Hippocampal formation (tissue), 2 donors: ENCODE results near the gene PTPRA.
"Not testable (repeated sequence)": the region's sequence is repeated elsewhere in the genome, so short reads cannot be mapped to it uniquely, and the experiment has no call there.

Source experiments
- DNase-seq, 2 donors: peaks; one replicate each; lab custom pipeline; 2025; lab: John Stamatoyannopoulos, UW

Gene PTPRA

GRCh38 chr20:3043322-3043721 lies 170.0 kb downstream of the PTPRA start, which contains the start of gene GNRH2:
Gene GNRH2 (plus strand): TSS chr20:3043622. CDS start chr20:3044415, 793 bp downstream.
- no peak for DNase-seq

- no peak for DNase-seq
Observed at GRCh38 chr20:3044336-3044965, 171.2 kb downstream of the PTPRA start.

GRCh38 chr20:3045042-3045815 lies 171.9 kb downstream of the PTPRA start:
- no peak for DNase-seq

- peak; percentile 76 to 88 for DNase-seq
Observed at GRCh38 chr20:3045816-3046676, 172.8 kb downstream of the PTPRA start, which contains the start of gene MRPS26. Gene MRPS26 (plus strand): TSS chr20:3046052. CDS start chr20:3046069, 17 bp downstream.

GRCh38 chr20:3046677-3047462 lies 173.6 kb downstream of the PTPRA start:
- DNase-seq: no peak

GRCh38 chr20:3047486-3048419 lies 174.5 kb downstream of the PTPRA start:
- DNase-seq: no peak

GRCh38 chr20:3051385-3052019 lies 178.2 kb downstream of the PTPRA start:
- no peak for DNase-seq

- no peak for DNase-seq
Observed at GRCh38 chr20:3059489-3059888, 186.2 kb downstream of the PTPRA start.

GRCh38 chr20:3064119-3064518 lies 190.8 kb downstream of the PTPRA start:
- not testable (repeated sequence) for DNase-seq

GRCh38 chr20:3067139-3068014 lies 194.1 kb downstream of the PTPRA start:
- DNase-seq: no peak

- no peak for DNase-seq
Observed at GRCh38 chr20:3068075-3068474, 194.8 kb downstream of the PTPRA start.

- no peak for DNase-seq
Observed at GRCh38 chr20:3068986-3069900, 196.0 kb downstream of the PTPRA start.

- DNase-seq: no peak
Observed at GRCh38 chr20:3070725-3071124, 197.4 kb downstream of the PTPRA start.

- no peak for DNase-seq
Observed at GRCh38 chr20:3071266-3071609, 198.0 kb downstream of the PTPRA start.

GRCh38 chr20:3071610-3072529 lies 198.6 kb downstream of the PTPRA start, which contains the start of gene OXT:
Gene OXT (plus strand): TSS chr20:3071620. CDS start chr20:3071656, 36 bp downstream.
- DNase-seq: no peak

GRCh38 chr20:3072530-3073250 lies 199.4 kb downstream of the PTPRA start:
- no peak for DNase-seq
